Activated CD4-positive, alpha-beta T cell treated with anti-CD3 and anti-CD28 coated beads, Interleukin-10, Interleukin-2, amounts not matched to agents 100 ng/mL and 50 ng/mL, durations not matched to agents 16 hours and 8 hours (primary cell): ENCODE results near the gene SGIP1.
"Not testable (repeated sequence)": the region's sequence is repeated elsewhere in the genome, so short reads cannot be mapped to it uniquely, and the experiment has no call there.

Experiments used
- DNase-seq: peaks from one replicate; pipeline ENCODE4 v3.0.0-alpha.2; 2020

The SGIP1 gene

DNA sequence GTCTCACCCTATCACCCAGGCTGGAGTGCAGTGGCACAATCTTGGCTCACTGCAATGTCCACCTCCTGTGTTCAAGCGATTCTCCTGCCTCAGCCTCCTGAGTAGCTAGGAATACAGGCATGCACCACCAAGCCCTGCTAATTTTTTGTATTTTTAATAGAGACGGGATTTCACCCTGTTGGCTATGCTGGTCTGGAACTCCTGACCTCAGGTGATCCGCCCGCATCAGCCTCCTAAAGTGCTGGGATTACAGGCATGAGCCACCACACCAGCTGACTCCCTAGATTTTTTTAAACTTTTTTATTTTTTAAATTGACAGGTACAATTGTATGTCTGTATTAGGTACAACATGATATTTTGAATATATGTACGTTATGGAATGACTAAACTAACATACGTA lies 200.6 kb downstream of the SGIP1 start:
- not testable (repeated sequence) for DNase-seq

DNA sequence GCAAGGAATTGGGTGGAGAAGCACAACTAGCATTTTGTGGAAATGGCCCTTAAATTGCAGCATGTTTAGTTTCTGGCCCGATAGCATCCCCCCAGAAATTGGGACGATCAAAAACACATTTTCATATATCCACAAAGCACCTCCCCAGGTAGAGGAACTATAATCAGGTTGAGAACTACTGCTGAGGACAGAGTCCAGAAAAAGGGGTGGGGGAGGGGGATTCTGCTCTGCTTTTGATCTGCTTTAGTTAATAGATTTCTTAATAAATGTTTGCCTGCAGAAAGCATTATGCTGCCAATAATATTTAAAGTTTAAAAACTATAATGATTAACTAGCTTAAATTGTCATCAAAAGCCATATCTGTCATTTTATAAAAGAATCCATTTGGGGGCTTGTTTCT lies 203.9 kb downstream of the SGIP1 start:
- no peak for DNase-seq

DNA sequence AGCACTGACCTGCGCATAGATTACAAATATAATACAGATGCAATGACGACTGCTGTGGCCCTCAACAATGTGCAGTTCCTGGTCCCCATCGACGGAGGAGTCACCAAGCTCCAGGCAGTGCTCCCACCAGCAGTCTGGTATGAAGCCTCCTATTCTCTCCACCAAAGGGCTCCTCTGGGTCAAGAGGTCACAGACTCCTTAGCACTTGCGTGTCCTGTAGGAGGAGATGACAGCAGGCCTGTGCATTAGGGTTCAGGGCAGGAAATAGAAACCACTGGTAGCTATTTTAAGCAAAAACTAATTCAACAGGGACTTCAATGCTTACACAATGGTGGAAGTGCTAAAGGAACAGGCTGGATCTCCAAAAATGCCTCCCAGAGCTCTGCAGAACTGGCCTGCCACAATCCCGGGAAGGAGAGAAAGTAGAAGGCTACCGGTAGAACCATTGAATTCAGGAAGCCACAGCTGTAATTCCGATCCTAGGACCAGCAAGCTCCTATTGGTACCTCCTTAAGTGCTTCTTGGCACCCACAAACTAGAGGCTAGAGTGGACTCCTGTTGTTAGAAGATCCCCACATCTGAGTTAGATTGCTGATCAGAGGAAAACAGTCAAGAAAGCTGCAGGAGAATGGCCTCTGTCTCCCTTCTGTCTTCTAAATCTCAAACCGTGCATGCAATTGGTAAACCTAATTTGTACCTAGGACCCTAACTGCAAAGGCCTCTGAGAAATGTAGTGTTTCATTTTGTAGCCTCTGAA lies 205.6 kb downstream of the SGIP1 start:
- DNase-seq: no peak

DNA sequence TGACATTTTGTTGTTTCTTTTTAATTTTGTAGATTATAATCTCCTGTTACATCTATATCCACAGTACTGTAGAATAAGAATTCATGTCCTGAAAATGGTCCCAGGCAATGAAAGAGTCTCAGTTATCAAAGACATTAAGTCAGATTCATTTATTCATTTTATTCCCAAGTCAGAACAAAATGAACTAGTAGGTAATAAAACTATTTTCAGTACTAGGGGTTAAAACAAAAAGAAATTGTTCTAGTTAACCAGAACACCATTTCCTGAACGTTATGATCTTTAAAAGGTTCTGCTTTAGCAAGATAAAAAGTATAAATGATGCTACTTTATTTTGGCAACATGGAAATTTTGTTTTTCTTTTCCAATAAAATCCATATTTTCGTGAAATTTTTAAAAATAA lies 211.5 kb downstream of the SGIP1 start:
- DNase-seq: no peak

DNA sequence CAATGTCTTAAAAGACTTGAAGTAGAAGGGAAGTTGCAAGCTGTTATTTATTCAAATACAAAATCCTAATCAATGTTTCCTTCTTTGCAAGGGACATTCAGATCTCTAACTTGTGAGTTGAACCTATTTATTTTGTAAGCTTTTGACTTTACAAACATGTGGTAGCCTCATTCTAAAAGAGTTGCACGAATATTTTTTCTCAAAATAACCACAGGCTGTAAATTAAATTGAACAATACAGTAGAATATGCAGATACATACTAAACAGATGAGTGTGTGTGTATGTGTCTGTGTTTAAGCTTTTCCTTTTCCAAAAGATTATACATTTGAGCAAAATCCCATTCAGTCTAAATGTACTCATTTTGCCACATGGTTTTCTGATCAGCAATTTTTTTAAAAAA lies 213.5 kb downstream of the SGIP1 start:
- no peak for DNase-seq

DNA sequence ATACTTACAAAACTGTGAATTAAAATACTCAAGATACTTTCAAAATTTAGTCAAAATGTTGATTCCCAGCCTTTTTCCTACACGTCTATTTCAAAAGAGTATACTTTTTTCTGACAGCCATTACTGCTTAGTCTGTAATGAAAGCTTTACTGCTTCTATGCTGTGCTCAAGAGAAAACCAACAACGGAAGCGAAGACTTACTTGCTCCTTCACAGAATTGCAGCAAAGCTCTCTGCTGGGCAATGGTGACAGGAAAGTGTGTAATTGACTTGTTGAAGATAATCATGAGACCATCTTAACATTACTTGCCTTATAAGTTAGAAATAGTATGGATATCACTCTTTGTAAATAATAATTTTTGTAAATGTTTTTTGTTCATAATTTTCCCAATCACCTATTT lies 216.6 kb downstream of the SGIP1 start:
- DNase-seq: no peak

DNA sequence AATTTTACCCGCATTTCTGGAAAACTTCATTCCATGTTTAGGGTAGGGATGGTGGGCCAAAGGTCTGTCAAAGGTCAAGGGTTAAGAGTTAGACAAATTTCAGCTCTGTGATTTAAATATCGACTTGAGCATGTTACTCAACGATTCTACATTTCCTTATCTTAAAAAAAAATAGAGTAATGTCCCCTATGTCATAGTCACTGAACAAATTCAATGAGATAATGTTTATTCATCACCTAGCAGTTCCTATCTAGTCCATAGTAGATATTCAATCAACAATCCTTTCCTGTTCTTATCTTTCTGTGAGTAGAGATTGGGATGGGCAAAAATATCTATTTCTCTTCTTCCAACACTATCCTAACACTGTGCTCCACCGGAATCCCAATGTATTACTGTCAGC lies 217.2 kb downstream of the SGIP1 start:
- no peak for DNase-seq

DNA sequence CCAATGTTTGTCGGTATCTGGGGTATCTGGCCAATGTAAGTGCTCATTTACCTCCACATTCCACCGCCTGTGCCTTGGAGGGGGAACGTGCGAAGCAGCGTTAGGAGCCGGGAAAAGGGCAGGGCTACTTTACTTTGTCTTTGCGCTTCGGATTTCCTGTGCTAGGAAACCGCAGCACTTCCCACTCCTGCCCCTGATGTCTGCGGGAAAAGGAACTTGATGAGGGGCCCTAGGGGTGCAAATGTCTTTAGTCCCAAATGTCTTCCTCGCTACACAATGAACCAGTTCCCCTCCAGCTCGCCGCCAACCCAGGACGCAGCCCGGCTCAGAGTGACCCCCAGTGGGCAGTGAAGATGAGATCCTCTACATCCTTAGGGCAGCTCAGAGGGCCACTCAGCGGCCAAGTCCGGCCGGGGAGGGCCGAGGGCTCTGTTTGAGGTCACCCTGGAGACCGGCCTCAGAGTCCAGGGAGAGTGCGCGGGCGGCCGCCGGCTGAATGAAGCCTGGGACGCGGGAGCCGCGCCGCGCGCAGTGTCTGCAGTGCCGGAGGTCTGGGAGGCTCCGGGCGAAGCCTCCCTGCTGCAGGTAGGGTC lies 218.1 kb downstream of the SGIP1 start, which contains the start of gene DYNLT5:
TSS of gene DYNLT5 (plus strand) at position 460 of the 593 bp plus-strand sequence. CDS start 2,200 bp downstream, outside the sequence.
- DNase-seq: no peak

DNA sequence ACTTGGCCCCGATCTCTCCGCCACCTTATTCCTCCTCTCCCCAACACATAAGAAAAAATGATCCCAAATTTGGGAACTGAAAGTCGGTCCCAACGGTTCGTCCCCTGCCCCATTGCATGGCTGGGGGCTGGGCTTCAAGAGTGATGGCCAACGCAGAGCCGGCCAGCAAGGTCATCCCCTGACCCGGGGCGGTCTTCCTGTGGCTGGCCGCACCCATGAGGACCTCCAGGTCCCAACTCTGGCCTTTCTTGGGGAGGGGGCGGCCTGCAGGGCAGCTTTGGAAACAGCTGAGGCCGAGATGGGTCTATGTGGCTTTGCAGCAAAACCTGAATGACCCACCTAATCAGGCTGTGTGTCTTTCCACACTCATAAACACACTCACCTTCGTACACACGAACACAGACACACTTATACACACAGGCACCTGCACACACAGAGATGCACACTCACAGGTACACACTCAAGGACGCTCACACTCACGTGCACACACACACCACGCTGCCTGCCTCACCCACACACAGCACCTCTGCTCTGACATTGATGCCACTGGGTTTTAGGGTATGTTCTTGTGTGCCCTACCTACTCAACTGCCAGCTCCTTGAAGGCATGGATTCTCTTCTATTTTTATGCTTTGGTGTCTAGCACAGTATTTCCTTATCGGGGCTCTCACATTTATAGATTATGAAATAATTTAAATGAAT lies 218.9 kb downstream of the SGIP1 start:
- DNase-seq: no peak

DNA sequence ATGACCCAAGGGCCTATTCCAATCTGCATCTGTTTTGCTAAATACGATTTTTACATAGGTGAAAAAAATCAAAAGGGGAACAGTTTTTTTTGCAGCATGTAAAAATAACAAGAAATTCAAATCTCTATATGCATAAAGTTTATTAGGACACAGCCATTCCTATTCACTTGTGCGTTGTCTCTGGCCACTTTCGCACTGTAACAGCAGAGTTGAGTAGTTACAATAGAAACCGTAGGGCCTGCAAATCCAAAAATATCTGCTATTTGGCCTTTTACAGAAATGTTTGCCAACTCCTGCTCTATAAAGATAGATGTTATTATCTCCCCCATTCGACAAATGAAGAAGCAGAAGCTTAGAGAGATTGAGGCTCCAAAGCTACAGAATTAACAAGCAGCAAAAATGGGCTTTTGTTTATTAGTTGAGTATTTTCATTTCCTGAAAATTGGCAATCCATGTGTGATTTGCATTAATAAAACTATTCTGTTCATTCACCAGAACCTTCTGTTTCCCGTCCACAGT lies 223.8 kb downstream of the SGIP1 start:
- DNase-seq: no peak

DNA sequence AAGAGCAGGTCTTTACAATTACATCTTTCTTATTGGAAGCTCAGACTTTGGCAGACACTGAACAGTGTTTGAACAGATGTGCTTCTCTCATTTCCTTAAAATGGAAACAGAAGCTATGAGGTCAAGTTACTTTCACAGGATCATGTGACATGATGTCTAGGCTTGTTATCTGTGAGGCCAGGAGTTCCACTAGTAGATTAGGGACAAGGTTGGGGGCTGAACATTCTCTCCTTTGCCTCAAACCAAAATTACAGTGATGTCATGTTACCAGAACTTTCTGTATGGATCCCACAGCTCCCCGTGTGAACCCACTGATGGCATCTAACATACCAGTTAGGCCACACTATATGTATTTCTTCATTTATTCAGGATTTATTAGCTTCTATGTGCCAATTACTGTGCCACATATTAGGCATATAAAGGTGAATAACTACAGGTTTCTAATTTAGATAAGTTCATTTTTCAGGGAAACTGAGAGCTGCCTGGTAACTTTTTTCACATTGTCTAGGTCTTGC lies 224.3 kb downstream of the SGIP1 start:
- no peak for DNase-seq

DNA sequence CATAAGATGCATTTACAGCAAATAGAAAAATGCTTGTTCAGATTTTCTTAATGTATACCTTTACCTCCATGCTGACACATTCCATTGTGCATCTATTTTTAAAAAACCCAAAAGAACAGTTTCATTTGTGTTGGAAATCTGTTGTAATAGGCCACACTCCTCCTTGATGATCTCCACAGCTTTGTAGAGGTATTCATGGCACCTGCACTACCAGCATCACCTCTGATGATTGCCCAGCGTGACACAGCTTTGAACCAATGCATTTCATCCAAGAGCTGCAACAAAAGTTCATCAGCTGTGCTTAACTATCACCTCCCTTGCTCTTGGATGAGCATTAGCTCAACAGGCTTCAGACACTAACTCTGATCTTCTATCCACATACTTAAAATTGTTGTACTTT lies 226.6 kb downstream of the SGIP1 start:
- DNase-seq: no peak

DNA sequence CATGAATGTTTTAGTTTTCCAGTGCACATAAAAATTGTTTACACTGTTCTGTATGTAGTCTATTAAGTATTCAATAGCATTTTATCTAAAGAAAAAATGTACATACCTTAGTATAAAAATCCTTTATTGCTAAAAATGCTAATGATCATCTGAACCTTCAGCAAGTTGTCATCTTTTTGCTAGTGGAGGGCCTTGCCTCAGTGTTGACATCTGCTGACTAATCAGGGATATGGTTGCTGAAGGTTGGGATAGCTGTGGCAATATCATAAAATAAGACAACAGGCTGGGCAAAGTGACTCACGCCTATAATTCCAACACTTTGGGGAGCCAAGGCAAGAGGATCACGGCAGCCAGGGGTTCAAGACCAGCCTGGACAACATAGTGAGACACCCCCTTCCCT lies 227.3 kb downstream of the SGIP1 start:
- no peak for DNase-seq

DNA sequence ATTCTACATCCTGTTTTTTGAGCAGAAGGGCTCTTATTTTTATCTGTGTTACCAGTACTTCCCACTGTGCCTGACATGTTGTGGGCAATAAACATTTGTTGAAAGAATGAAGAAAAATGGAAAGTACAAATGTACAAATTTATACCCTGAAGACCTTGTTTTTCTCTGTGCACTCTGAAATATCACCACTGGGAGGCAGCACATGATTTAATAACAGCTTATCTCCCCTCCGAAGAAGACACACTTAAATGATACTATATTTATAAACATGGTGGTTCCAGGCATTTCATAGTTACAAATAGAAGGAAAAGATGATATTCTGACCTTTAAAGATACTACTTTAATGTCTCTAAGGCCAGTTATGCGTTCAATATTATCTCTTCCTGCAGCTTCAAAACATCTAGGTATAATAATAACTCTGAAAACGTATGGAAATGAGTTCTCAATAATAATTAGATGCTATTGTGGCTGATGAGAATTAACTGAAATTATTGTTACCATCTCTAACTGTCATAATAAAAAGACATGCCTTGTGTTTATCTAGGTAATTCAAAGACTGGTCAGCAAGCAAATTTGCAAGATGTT lies 231.1 kb downstream of the SGIP1 start:
- DNase-seq: peak; percentile 73

DNA sequence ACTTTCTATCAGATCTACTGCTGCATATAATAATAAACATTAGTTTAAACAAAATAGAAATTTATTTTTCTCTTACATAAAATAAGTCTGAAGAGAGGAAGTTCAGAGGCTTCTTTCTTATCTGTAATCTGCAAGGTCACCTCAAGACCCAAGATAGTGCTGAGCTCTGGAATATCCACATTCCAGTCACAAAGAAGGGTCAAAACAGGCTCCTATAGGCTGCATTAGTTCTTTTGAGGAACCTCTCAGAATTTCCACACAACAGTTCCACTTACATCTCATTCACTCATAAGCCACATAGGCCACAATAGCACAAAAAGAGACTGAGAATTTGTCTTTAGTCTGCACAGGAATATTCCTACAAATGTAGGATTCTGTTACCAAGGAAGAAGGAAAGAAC lies 233.7 kb downstream of the SGIP1 start:
- no peak for DNase-seq

DNA sequence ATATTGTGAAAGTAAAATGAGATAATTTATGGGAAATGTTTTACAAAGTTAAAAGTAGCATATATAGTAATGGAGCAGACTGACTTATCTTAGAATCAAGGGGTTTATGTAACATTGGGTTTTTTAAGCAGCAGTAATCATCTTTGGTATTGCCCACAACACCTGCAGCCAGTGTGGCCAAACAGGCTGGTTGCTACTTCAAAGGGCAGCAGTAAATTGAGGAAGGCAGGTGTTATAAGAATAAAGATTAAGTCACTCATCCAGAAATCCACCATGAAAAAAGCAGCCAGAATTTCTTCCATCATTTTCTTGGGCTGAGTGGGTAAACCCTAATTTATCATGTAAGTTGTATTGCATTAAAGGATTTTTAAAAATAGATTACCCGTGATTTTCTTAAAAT lies 235.0 kb downstream of the SGIP1 start:
- DNase-seq: no peak

DNA sequence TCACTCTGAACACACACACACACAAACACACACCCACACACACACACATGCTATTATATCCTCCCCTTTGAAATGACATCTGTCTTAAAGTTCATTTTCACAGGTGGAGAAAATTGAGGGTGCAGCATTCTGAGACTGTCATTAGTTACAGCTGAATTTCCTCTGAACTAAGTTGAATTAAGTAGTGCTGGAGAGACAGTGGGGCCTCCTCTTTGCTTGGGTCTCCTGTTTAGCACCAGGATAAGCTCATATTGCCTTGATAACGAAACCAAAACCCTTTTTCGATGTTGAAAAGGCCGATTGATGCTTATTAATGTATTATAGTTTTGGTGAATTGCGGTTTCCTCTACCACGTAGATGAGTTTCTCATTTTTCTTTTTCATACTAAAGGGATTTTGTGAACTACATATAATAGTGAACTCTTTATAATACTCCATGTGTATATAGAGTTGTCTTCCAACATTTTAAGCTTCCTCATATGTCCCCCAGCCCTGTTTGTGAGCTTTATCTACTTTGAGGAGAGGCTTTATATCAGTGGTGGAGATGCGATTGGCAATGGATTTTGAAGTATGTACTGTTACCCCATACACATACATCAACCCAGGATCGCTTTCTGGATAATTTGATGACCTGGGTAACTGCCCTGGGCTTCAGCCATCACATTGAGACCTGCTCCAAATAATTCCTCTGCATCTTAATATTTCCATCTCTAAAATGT lies 235.7 kb downstream of the SGIP1 start:
- DNase-seq: peak; percentile 54

DNA sequence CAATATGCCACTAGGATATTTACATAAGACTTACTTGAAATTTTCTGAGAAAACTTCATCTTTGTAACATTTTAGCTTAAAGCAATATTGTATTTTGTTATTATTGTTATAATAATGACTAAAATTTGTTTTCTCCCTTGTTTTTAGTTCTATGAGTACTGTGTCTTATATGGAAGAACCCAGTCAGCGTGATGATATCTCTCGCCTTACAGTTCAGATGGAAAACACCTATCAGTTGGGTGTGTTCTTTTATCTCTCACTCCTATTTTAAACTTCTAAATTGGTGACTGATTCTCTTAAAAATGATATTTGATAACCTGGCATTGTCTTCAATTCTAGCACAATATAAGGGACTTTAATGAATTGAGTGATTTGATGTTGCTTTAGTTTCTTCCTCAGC lies 236.3 kb downstream of the SGIP1 start:
- DNase-seq: no peak

DNA sequence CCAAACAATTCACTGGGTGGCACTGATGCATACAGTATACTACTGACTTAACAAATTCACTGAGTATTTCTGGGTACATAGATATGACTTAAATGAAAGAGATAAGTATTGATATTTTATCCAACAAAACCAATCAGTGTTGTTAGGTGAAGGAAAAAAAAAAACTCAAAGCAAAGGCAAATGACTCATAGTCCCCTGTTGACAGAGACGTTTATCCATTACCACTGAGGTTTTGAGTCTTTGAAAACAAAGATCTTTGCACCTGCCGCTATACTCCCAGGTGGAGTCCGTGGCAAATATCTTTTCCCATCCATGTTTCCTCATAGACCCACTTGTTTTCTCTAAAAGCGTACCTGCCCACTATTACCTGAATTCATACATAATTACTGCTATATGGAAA lies 236.7 kb downstream of the SGIP1 start:
- no peak for DNase-seq

DNA sequence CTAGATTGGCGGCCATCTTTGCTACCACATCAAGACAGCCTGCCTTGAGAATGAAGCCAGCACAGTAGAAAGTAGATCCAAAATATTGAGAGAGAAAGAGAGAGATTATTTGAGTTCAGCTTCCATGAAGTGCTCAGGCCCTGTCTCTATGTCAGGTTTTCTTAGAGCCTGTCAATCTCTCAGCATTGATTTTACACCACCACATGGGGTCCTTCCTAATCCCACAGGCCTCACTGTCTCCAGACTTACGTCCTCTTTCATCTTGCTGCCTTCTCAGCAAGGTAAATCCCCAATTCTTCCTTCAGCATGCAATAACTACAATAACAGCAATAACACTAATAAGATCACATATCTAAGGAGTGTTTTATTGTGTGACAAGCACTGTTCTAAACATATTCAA lies 239.3 kb downstream of the SGIP1 start:
- DNase-seq: no peak

DNA sequence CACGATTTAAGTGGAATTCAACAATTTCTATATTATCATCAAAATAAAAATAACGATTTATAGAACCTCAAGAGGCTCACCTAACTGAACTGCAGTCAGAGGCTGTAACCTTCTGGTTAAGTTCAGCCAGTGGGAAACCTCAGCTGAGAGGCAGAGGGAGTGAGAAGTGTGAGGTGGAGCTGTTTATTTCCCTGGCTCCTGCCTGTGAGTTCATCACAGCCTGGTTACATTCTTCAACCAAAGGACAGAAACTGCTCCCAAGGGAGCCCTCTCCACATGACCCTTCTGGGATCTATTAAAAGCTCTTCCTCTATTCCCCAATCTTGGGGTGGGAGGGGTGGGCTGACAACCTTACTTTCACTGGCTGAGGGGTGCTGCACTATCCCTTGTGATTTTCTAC lies 240.5 kb downstream of the SGIP1 start:
- no peak for DNase-seq

DNA sequence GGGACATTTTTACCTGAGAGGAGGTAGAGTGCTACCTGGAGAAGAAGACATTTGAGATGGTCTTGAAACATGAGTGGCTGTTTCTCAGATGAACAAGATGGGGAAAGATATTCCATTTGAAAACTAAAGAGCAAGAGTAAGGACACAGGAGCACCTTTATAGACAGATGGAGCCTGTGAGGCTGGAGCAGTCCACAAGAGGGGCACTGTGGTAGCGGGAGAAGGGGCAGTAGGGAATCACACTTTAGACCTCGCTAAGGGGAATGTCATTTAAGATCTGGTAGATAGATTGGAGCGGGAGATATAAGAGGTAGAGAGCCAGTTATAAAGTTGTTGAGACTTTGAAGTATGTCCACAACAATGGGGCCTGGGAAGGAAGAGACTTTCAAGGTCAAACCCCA lies 241.7 kb downstream of the SGIP1 start:
- DNase-seq: no peak

DNA sequence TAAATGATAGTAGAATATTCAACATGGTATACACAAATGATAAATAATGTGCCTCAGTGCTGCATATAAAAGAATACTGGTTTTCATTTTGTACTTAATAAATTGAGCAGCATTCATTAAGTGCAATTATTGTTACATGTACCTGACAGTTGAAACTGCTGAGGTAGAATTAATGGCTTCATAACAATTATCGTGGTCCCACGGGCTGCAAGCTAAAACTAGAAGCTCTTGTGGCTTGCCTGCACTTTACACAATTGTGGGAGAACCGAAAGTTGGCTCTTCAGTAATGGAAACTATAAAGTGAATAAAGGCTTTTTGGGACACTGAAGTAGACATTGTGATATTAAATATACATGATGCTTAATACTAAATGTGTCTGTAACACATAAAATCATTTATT lies 243.9 kb downstream of the SGIP1 start:
- no peak for DNase-seq
